Stimulated activated CD8-positive, alpha-beta memory T cell treated with anti-CD3 and anti-CD28 coated beads, Interleukin-7, amount 100 ng/mL, for 48 hours (primary cell): ENCODE measurements around the gene SH3RF2.

ENCODE experiments used
- DNase-seq, 2 donors: peaks; one replicate each; pipeline ENCODE4 v3.0.0-alpha.2; 2020; ENCODE audit warnings: low read depth in 1 of 2; ENCODE audit errors: extremely low read depth in 1 of 2

The SH3RF2 gene

DNA sequence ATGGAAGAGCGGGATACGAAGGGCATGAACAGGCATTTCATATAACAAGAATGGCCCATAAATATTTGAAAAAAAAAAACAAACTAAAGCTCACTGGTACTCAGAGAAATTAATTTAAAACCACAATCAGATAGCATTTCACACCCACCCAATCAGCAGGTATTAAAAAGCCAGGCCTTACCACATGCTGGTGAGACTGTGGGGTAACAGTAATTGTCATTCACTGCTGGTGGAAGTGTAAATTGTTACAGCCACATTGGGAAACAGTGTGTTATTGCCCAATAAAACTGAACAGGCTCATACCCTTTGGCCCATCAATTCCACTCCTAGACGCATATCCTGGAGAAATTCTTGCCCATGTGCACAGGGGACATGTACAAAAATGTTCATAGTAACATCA is 103.0 kb downstream of the SH3RF2 start:
- no peak for DNase-seq

GRCh38 chr5:146040527-146040926 is 104.1 kb downstream of the SH3RF2 start:
- DNase-seq: no peak

DNA sequence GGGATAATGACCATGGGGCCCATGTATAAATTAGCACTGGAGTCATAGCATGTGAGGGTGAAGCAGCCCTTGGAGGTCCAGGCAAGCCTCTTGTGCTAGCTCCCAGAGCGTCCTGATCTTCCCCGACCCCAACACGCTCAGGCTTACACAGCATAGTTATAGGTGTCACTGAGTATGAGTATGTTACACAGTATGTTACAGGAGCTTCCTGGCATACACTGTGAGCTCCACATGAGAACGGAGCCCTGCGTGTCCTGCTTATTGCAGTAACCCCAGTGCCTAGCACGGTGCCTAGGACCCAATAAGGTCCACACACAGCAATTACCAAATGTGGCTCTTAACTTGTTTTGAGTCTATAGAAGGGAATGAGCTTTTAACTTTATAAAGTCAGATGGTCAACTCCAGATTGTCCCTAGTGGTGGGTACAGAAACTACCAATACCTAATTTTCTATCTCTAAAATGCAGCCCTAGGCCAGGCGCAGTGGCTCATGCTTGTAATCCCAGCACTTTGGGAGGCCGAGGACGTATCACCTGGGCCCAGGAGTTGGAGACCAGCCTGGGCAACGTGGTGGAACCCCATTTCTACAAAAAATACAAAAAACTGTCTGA is 104.9 kb downstream of the SH3RF2 start:
- DNase-seq: no peak

DNA sequence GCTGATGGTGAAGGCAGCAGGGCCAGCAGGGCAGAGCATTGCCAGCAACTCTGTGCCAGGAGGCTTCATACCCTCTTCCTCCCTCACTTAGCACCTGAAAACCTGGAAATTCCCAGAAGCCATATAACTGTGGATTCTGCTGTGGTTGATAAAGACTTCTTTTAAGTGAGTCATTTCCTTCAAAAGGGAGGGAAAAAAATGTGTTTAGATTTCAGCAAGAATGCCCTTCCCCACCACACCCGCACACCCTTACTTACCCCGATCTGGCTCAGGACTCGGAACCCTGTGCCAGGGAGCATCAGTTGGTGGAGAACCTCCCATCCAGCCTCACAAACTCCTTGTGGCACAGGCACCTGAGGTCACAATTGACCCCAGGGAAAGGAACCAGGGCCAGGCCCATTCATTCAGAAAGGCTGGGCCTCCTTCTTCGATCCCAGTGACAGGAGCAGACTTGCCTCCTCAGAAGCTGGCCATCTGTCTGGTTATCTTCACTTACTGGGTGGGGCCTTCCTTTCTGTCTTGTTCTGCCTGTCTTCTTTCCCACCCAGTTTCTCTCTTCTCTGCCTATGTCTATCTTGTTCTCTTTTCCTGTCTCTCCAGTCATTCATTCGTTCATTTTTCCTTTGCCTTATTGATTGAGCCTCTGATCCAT is 106.4 kb downstream of the SH3RF2 start:
- DNase-seq: no peak

DNA sequence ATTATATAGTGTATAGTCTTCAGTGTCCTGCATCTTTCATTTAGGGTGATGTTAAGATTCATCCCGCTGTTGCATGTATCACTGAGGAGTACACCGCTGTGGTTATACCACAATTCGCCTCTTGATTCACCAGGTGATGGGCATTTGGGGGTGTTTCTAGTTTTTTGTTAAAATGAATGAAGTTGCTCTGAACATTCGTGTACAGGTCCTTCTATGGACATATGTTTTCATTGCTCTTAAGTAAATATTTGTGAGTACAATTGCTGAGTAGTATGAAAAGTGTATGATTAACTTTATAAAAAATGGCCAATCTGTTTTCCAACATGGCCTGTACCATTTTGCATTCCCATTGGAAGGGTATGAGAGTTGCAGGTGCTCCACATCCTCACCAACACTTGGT is 107.3 kb downstream of the SH3RF2 start:
- DNase-seq: no peak

DNA sequence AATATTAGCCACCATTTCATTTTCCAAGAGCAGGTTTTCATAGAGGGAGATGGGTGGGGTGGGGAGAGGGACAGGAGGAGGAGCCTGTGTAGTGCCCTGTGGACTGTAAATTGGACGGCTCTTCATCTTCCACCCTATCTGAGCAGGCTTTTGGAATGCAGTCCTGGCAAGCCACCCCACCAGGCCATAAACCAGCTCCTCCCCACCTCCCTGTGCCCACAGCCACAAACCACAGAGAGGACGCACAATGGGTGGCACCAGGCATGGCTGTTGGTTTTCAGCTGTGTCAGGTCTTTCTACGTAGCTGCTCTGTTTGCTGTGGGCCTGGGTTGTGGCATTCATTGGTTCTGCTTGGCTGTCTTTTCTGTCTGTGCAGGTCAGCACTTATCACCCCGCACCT is 111.0 kb downstream of the SH3RF2 start:
- DNase-seq: no peak

DNA sequence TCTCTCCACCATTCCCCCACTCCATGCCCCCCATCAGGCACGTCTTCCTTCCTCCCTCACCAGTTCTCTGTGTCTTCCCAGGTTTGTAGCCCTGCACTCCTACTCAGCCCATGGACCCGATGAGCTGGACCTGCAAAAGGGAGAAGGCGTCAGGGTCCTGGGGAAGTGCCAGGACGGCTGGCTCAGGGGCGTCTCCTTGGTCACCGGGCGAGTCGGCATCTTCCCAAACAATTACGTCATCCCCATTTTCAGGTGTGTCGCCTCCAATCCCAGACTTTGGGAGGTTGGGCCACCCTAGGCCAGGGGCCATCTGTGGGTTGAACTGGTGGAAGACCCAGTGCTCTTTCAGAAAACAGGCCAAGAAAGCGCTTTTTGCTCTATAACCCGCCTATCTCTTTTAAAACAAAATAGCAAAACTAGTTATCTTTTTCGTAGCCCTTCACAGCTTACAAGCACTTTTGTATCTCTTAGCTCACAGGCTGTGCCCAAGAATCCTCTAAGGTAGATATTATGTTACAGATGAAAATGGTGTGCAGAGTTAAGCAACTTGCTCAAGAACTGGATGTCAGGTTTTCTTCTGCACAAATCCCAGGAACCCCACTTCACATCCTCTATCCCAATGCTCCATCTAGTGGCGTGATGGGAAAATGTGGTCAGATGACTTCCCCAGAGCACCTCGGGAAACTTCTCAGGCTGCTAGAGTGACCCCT is 112.8 kb downstream of the SH3RF2 start:
- DNase-seq: no peak

- DNase-seq: no peak
Observed at GRCh38 chr5:146049704-146050026, 113.3 kb downstream of the SH3RF2 start.

- no peak for DNase-seq
Observed at GRCh38 chr5:146050086-146050485, 113.7 kb downstream of the SH3RF2 start.

DNA sequence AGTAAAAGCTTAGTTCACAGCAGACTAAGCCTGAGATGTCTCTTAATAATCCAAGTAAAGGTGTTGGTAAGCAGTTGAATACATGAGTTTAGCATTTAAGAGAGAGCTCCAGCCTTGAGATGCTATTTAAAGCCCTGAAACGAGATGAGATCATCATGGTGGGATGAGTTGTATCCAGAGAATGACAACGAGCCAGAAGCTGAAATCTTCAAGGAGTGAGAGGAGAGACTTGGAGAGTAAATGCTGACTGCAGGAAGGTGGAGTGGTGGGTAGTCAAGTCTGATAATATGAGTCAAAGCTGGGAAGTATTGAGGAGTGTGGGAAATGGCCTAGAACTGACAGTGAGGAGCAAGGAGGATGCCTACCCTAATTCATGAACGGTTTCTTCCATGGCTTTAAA is 115.3 kb downstream of the SH3RF2 start:
- DNase-seq: no peak

GRCh38 chr5:146052780-146053179 is 116.4 kb downstream of the SH3RF2 start:
- DNase-seq: no peak

GRCh38 chr5:146055432-146055831 is 119.1 kb downstream of the SH3RF2 start:
- no peak for DNase-seq

DNA sequence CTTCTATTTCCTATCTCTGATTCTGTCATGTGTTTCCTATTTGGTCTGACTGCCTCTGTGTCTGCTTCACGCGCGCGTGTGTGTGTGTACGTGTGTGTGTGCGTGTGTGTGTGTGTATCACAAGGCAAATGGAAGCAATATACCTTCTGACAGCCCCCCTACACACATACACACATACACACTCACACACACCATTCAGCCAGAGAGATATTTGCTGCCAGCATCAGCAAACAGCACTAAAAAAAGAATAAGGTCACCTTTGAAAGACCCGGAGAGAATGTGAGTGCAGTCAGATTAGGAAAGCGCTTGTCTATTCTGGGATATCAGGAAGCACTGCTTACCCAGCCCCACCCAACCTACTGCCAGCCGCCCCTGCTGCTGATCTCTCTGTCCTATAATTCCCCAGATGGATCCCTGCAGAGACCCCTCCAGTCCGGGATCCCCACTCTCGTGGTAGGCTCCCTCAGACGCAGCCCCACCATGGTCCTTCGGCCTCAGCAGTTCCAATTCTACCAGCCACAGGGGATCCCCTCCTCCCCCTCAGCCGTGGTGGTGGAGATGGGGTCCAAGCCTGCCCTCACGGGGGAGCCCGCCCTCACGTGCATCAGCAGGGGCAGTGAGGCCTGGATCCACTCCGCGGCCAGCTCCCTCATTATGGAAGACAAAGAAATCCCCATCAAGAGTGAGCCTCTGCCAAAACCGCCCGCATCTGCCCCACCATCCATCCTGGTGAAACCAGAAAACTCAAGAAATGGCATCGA is 123.3 kb downstream of the SH3RF2 start:
- no peak for DNase-seq

DNA sequence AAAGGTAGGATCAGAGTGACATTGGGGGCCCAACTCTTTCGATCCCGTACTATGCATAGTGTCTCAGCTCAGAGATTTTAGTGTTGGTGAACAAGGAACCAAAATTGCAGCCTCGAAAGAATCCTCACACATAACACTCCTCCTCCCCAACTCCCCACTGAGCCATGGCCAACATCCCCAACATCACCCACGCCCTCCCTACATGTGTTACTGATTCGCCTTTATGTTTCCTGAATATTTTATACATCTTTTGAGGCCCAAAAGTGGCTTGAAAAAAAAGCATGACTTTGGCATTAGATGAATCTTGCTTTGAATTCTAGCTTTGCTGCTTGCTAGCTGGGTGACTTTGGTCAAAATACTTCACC is 123.8 kb downstream of the SH3RF2 start:
- no peak for DNase-seq

GRCh38 chr5:146066968-146067367 is 130.6 kb downstream of the SH3RF2 start:
- no peak for DNase-seq

- DNase-seq: no peak
Observed at GRCh38 chr5:146068206-146068605, 131.8 kb downstream of the SH3RF2 start.

DNA sequence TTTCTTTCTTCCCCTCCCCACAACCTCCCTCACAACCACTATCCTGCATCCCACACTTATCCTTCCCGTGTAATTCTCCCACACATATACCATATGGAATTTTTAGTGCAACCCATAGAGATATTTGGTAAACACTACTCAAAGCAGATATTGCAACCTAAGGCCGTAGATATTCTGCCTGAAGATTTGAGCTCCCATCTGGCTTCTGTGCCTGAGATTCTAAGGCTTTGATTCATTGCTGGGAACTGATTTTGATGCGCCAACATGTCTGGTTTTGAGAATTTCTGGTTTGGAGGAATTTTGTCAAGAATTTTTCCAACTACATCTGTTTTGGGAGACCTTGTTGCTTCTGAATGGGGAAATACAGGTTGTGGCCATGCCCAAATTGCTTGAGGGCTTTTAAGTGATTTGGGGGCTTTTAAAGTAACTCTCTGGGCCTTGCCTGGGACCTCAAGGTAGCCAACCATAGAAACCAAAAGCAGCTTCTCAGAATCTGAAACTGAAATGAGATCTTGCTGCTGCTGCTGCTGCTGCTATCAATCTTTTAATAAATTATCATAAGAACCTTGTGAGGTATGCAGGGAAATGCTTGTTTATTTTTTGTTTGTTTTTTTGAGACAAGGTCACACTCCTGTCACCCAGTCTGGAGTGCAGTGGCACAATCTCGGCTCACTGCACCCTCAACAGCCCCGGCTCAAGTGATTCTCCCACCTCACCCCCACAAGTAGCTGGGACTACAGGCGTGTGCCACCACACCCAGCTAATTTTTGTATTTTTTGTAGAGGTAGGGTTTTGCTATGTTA is 132.8 kb downstream of the SH3RF2 start:
- DNase-seq: no peak

GRCh38 chr5:146069780-146070099 is 133.4 kb downstream of the SH3RF2 start:
- DNase-seq: no peak

- DNase-seq: no peak
Observed at GRCh38 chr5:146070746-146071145, 134.4 kb downstream of the SH3RF2 start.

- DNase-seq: no peak
Observed at GRCh38 chr5:146071171-146071570, 134.8 kb downstream of the SH3RF2 start.

GRCh38 chr5:146072595-146072994 is 136.2 kb downstream of the SH3RF2 start:
- DNase-seq: no peak
